ENCODE data around the gene TMBIM1.

The TMBIM1 gene

GRCh38 chr2:218271487-218271797 is 20.9 kb downstream of the TMBIM1 start:
- DNase-seq: no peak

- DNase-seq: no peak
These were observed 21.4 kb downstream of the TMBIM1 start for GRCh38 chr2:218270721-218271486.

DNA sequence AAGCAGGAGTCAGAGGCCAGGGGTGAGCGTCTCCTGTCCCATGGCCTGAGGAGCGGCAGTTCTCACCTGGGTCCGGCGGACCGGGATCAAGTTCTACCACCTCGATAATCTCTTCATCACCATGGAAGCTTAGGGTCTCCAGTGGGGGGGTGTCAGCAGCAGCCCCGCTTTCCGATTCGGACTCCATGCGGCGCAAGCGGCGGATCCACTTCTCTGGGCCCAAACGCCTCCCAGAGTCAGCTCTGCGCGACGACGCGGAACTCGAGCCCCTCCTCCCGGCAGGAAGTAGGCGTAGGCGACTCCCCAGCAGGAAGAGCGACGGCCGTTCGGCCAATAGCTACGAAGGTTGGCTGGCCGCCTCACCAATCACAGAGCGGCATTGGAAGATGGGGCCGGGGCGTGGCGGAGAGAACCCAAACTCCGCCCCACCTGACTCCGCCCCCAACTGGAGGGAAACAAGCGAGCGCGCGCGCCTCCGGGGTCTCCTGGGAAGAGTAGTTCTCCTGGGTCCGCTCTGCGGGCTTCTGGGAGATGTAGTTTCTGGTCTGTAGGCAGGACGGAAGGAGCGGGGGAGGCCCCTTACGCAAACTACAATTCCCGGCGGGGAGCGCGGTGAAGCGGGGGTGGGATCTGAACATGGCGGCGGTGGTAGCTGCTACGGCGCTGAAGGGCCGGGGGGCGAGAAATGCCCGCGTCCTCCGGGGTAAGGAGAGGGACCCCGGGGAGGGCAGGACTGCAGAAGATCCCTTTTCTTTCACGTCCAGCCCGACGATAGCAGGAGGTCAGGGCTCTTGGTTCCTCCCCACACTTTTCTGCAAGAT is 22.2 kb downstream of the TMBIM1 start, which contains the start of the genes AAMP and PNKD:
Gene AAMP (minus strand): TSS at position 238 of the 821 bp plus-strand sequence. CDS start 51 bp downstream, at position 187.
Gene PNKD (plus strand): TSS at position 620 of the 821 bp plus-strand sequence. CDS start 17 bp downstream, at position 637.
- DNase-seq: peak; percentile 100

DNA sequence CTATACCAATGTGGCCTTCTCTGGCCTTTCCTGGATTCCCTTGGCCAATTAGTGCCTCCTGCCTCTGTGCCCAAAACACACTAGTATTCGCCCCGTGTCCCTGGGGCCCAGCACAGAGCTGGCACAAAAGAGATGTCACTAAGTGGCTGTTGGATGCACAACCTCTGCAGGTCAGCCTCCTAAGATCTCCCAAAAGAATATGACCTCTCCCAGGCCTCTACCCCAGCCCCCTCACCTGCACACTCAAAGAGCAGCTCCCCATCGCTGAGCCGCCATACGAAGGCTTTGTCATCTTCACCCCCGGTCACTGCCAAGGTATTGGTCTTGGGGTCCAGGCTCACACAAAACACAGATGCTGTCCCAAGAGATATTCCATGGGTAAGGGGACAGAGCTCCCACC is 25.0 kb downstream of the TMBIM1 start:
- DNase-seq: no peak

GRCh38 chr2:218266316-218266979 is 25.9 kb downstream of the TMBIM1 start:
- DNase-seq: no peak

- DNase-seq: no peak
These were observed 26.7 kb downstream of the TMBIM1 start for GRCh38 chr2:218265626-218266025.

DNA sequence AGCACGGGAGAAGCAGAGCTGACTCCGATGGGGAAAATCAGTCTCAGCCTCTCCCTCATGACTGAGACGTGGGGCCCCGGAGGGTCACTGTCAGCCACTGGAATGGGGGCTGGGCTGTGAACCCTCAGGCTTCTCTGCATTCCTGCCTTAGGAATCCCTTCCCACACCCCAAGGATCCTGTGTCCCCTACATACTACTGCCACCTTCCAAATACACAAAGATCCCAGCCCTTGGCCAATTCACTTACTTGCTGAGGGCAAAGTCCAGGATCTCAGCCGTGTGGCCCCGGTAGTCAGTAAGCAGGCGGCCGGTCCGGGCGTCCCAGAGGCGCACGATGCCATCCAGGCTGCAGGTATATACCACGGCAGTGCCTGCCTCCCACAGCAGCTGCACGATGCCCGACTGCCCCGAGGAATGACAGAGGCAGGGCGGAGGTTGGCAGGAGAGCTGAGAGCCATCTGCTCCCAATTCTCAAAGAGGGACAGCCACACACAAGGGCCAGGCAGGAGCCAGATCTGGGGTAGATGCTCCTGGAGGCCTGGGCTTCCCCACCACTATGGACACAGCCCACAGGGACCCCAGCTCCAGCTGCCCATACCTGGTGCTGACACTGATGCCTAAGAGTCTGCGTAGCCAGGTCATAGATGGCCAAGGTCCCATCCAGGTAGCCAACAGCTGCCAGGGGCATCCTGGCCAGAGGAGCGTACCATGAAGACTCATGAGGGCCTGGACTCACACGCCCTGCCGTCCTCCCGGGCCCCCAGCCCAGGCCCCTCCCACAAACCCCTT is 27.3 kb downstream of the TMBIM1 start:
- no peak for DNase-seq

DNA sequence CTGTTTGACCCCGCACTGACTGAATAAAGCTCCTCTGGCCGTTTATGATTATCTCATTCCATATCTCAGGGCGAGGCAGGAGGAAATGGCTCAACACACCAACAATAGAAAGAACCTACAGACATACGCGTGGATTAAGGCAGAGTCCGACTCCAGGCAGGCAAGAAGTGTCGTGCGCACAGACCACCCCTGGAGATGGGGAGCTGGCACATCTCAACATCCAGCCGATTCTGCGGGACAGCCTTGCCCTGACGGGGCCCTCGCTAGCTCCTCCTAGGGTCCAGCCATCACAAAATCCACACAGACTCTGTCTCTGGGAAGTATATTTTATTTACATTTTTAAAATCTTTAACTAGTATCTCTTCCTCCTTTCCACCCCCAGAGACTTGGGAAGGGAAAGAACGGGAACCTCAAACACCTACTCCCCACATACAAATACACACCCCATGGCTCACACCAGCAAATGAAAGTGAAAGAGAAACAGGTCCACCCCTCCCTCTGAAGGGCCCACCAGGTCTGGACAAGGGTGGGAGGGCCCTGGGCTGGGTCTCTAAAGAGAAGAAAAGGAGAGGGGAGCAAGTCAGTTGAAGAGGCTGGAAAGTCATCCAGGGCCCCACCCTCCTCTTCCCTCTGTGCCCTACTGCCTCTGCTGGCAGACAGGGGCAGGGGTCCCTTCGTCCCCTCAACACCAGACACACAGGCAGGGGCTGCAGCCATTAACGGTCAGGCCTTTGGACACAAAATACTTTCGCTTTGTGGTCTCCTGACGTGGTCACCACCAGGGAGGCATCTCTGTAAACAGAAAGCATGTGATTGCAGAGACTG is 28.3 kb downstream of the TMBIM1 start:
- peak; percentile 33 for DNase-seq

DNA sequence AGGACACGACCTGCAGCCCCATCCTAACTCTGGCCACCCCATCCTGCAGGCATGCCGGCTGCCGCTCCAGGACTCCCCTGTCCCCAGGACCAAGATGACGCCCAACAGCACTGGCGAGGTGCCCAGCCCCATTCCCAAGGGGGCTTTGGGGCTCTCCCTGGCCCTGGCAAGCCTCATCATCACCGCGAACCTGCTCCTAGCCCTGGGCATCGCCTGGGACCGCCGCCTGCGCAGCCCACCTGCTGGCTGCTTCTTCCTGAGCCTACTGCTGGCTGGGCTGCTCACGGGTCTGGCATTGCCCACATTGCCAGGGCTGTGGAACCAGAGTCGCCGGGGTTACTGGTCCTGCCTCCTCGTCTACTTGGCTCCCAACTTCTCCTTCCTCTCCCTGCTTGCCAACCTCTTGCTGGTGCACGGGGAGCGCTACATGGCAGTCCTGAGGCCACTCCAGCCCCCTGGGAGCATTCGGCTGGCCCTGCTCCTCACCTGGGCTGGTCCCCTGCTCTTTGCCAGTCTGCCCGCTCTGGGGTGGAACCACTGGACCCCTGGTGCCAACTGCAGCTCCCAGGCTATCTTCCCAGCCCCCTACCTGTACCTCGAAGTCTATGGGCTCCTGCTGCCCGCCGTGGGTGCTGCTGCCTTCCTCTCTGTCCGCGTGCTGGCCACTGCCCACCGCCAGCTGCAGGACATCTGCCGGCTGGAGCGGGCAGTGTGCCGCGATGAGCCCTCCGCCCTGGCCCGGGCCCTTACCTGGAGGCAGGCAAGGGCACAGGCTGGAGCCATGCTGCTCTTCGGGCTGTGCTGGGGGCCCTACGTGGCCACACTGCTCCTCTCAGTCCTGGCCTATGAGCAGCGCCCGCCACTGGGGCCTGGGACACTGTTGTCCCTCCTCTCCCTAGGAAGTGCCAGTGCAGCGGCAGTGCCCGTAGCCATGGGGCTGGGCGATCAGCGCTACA is 29.4 kb downstream of the TMBIM1 start:
- DNase-seq: no peak

GRCh38 chr2:218262237-218262600 is 30.1 kb downstream of the TMBIM1 start:
- DNase-seq: no peak

DNA sequence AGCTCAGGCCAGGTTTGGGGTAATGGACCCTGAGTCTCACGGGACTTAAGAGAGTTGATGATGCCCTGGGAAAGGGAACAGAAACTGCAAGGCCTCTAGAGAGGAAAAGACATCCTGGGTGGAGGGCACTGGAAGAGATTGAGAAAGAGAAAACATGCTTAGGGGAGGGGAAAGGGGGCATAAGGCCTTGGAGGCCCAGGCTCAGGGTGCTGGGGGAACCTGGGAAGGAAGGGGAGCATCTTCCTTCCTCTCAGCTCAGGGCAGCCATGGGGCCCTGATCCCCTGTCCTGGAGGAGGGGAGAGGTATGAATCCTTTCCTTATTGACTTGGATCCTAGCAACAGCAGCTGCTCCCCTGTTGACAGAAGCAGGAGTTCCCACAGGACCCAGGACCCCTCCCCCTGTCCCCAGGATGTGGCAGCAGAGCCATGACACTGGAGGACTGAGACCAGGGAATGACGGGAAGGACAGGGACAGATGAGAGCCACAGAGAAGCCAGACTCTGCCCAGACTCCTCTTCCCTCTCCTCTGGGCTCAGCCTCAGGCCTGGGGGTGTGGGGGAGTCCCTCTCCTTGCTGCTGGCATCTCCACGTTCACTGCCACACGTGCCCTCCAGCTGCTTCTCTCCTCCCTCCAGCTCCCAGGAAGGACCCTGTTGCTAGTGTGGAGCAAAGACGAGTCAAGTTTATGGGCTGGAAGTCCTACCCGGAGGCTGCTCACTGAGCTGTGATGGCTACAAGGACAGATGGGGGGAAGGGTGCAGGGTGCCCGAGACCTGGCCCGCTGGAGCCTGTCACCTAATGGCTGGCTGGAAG is 30.7 kb downstream of the TMBIM1 start:
- DNase-seq: no peak

DNA sequence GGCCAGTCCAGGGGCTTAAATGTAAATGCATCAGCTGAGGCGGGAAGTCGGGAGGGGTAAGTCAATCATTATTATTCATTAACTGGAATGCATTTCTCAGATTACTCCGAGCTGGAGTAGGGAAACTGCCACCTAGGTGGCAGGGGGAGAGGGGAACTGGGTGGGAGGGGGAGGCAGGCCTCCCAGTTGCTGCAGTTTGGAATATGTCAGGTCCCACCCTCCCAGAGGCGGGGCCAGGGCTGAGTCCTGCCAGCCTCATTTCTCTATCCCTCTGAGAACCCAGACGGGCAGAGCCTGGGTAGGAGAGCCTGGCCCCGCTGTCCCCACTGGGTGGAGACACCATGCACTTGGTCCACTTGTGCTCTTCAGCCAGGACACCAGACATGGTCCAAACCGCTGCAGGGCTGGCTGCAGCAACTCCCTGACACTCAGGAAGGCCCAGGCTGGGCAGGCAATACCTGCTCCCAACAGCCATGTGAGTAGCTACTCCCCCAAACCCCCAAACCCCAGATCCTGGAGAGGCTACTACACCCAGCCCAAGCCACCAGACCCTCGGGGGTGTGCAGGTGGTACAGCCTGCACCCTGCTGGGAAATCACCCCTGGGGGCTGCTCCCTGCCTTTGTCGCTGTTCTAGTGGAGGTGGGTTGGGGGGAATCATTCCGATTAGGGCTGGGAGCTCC is 31.4 kb downstream of the TMBIM1 start, which contains the start of gene GPBAR1:
Gene GPBAR1 (plus strand): TSS at position 274 of the 681 bp plus-strand sequence. CDS start 1,710 bp downstream, outside the sequence.
- no peak for DNase-seq

DNA sequence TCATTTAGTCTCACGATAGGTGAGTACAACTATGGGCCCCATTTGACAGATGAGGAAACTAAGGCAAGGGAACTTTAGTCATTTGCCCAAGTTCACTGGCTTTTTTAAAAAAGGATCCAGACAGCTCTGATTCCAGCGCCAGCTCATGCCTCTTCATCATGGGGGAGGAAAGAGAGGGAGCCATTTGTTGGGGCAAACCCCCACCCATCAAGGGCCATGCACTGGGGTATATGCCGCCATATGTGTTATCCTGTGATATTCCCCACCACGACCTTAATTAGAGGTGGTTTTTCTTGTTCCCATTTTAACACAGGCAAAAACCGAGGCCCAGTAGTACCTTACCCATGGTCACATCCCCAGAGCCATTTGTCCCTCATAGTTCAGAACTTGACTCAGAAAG is 32.1 kb downstream of the TMBIM1 start:
- DNase-seq: no peak

DNA sequence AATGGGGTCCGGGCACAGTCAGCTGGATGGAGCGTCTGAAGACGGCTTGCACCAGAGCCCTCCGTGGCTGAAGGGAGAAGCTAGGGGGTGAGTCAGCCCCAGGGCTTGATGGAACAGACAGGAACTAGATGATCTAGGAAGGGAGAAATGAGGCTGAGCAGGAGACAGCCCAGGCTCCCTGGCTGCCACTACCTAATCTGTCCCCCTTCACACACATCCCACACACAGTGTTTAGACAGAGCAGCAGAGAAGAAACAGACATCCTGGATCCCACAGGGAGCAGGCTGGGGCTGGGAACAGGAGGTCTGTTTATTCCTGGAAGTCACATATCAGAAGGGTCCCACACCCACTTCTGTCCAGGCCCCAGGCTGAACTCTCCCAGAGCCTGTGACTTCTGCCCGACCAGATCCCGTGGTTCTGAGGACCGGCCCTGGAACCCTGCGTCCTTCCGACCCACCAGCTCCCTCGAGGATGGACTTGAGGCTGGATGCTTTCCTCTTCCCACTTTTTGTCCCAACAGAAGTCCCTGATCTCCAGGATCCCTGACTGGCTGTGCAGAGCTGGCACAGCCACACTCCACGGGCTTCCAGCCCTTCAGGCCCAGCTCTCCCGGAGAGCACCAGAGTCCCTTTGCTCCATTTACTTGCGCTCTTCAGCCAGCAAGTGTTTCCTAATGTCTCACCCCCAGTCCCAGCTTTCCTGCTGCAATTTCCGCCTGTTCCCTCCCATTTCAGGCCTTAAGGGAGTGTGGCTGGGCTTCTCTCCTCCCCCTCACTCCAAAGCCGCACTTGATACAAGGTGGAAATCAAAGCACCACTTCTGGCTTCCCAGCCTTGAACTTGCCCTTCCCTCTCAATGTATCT is 33.0 kb downstream of the TMBIM1 start:
- DNase-seq: no peak

- peak; percentile 83 for DNase-seq
These were observed 34.8 kb downstream of the TMBIM1 start for GRCh38 chr2:218257390-218257981.

DNA sequence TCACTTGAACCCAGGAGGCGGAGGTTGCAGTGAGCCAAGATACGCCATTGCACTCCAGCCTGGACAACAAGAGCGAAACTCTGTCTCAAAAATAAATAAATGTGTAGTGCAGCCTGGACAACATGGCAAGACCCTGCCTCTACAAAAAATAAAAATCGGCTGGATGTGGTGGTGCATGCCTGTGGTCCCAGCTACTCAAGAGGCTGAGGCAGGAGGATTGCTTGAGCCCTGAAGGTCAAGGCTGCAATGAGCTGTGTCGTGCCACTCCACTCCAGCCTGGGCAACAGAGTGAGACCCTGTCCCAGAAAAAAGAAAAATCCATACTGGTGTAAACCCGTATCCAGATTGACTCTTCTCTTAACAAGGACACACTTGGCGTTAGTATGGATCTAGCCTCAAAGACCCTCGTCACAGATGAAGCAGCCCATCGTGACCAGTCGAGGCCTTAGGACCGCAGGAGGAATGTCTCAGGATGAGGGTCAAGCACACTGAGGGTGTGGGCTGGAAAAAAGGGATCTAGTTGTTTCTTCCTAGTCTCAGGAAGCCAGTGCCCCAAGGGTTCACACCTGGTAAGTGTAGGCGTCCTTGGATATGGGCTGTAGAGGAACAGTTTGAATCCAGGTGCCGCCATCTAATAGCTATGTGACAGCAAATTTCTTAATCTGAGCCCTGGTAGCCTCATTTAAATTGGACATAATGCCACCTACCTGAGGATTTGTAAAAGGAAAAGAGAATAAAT is 35.5 kb downstream of the TMBIM1 start:
- no peak for DNase-seq

- no peak for DNase-seq
These were observed 36.9 kb downstream of the TMBIM1 start for GRCh38 chr2:218255446-218255845.

All from CD4-positive, alpha-beta T cell treated with Interleukin-17A for 1 hour (primary cell).